Activated T-helper 17 cell treated with anti-CD3 and anti-CD28 coated beads, Interleukin-2, amount 50 U/mL, for 72 hours (primary cell): Measurements from ENCODE around the gene SRM. TPM values are rescaled to one million over a fixed set of nuclear protein-coding genes. Genes with fewer than 3 reads are reported as not detected.
A peak's percentile ranks its signal among the peaks of the same experiment; 100 is the strongest.
"Not testable (repeated sequence)": the region's sequence is repeated elsewhere in the genome, so short reads cannot be mapped to it uniquely, and the experiment has no call there.

Experiments
- ATAC-seq: fragments of 150-1000 bp; cut with Tn5 transposase; replicated peaks from 2 replicates; pipeline ENCODE4 v1.10.0; 2021; ENCODE audit warnings: mild to moderate bottlenecking, moderate library complexity
- H3K27ac Mint-ChIP-seq: one replicate; pipeline ENCODE4 v1.8.0; 2022; ENCODE audit warnings: mixed read lengths
- H3K27me3 Mint-ChIP-seq: one replicate; pipeline ENCODE4 v1.8.0; 2022; ENCODE audit warnings: mixed read lengths
- H3K36me3 Mint-ChIP-seq: one replicate; pipeline ENCODE4 v1.8.0; 2022; ENCODE audit warnings: low read depth, mild to moderate bottlenecking, mixed read lengths
- H3K4me1 Mint-ChIP-seq: one replicate; pipeline ENCODE4 v1.8.0; 2022; ENCODE audit warnings: mixed read lengths
- H3K4me3 Mint-ChIP-seq: one replicate; pipeline ENCODE4 v1.8.0; 2022; ENCODE audit warnings: mild to moderate bottlenecking, mixed read lengths
- H3K9me3 Mint-ChIP-seq: one replicate; pipeline ENCODE4 v1.8.0; 2022; ENCODE audit warnings: mixed read lengths
- total RNA-seq, 2 donors: library from RNA; stranded (reverse); gene quantifications; one replicate each; pipeline ENCODE4 v1.2.3, GENCODE V29; 2022

SRM gene
- total RNA-seq, 2 donors from 2014 or later = 83.9 to 225 TPM

- H3K9me3 Mint-ChIP-seq = no peaks in the 10 kb centered on the region
- H3K27ac Mint-ChIP-seq = no peak overlapping the region
- H3K4me1 Mint-ChIP-seq = peaks cover 12% of the 10 kb centered on the region
- ATAC-seq = no peak
- H3K36me3 Mint-ChIP-seq = peaks cover 50% of the 10 kb centered on the region
- H3K27me3 Mint-ChIP-seq = no peaks in the 10 kb centered on the region
- no peak overlapping the region for H3K4me3 Mint-ChIP-seq
These were observed 2.3 kb downstream of the SRM start for GRCh38 chr1:11057477-11057876.

DNA sequence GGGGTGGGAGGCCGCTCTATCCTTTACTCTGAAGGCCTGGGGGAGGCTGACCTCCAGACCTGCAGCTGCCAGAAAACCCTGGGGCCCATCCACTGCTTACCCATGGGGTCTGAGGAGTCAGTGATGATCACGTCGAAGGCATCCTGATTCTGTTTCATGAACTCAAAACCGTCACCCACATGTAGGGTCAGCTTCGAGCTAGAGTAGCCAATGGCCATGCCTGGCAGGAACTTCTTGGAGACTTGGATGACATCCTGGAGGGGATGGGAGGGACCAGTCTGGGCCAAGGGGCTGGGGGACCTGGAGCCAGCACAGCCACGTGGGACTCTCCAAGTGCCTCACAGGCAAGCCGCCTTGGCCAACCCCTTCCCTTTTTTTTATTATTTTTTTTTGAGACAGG, 3.3 kb downstream of the SRM start:
- no peaks in the 10 kb centered on the region for H3K9me3 Mint-ChIP-seq
- peaks cover 7% of the 10 kb centered on the region for H3K4me1 Mint-ChIP-seq
- no peaks in the 10 kb centered on the region for H3K27me3 Mint-ChIP-seq
- no peak overlapping the region for H3K27ac Mint-ChIP-seq
- no peak overlapping the region for H3K4me3 Mint-ChIP-seq
- ATAC-seq = no peak
- peaks cover 50% of the 10 kb centered on the region for H3K36me3 Mint-ChIP-seq

GRCh38 chr1:11055676-11056075, 4.1 kb downstream of the SRM start:
- Mint-ChIP-seq H3K9me3 (no peaks in the 10 kb centered on the region), H3K27ac (no peak overlapping the region), H3K4me1 (peaks cover 3% of the 10 kb centered on the region), H3K27me3 (no peaks in the 10 kb centered on the region), H3K4me3 (no peak overlapping the region), H3K36me3 (peaks cover 50% of the 10 kb centered on the region)
- ATAC-seq = no peak

GRCh38 chr1:11054666-11055065, 5.2 kb downstream of the SRM start:
- Mint-ChIP-seq H3K9me3 (no peaks in the 10 kb centered on the region), H3K4me3 (no peak overlapping the region), H3K4me1 (no peaks in the 10 kb centered on the region), H3K27me3 (no peaks in the 10 kb centered on the region), H3K27ac (no peak overlapping the region), H3K36me3 (peaks cover 50% of the 10 kb centered on the region)
- no peak for ATAC-seq

GRCh38 chr1:11054181-11054580, 5.6 kb downstream of the SRM start:
- Mint-ChIP-seq H3K27ac (no peak overlapping the region), H3K9me3 (no peaks in the 10 kb centered on the region), H3K27me3 (no peaks in the 10 kb centered on the region), H3K36me3 (peaks cover 47% of the 10 kb centered on the region), H3K4me3 (no peak overlapping the region), H3K4me1 (no peaks in the 10 kb centered on the region)
- no peak for ATAC-seq

GRCh38 chr1:11053758-11054137, 6.1 kb downstream of the SRM start:
- ATAC-seq = no peak
- no peak overlapping the region for H3K27ac Mint-ChIP-seq
- no peak overlapping the region for H3K4me3 Mint-ChIP-seq
- no peaks in the 10 kb centered on the region for H3K4me1 Mint-ChIP-seq
- H3K36me3 Mint-ChIP-seq = peaks cover 43% of the 10 kb centered on the region
- no peaks in the 10 kb centered on the region for H3K9me3 Mint-ChIP-seq
- H3K27me3 Mint-ChIP-seq = no peaks in the 10 kb centered on the region

DNA sequence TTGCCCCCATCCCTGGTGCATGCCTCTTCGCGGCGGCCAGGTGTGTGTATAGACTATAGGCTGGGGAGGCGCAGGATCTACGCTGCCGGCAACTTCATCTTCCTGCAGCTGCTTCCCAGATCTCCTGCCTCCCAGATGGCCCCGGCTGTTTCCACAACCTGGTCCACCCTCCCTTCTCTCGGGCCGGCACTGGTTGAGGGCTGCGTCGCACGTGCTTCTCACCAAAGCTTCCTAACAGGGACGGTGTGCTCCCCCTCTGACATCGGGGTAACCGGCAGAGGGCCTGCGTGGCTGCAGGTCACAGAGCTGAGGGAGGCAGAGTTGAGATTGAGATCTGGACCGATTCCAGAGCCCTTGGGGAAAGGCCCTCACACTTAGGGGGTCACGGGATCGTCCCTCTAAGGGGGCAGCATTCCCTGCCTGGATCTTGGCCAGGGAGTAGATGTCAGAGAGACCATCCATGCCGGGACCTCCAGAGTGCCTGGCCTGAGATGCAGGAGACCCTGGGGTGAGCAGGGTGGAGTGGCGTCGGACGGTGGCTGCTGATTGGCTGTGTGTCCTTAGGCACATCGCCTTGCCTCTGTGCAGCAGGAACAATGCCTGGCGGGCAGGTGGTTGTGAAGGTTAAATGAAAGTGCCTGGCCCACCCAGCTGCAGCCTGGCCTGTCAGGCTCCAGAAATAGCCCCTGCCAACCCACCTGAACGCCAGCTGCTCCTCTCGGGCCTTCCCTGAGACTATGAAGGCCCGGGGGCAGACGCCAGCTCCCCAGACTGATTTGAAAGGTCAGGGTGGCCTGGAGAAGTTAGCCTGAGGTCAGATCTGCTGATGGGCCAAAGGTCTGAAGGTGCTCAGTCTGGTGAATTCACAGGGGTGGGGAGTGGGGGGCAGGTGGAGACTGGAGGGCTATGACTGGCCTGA, 6.7 kb downstream of the SRM start:
- no peak overlapping the region for H3K27ac Mint-ChIP-seq
- peaks cover 37% of the 10 kb centered on the region for H3K36me3 Mint-ChIP-seq
- no peaks in the 10 kb centered on the region for H3K9me3 Mint-ChIP-seq
- ATAC-seq = peak; percentile 6
- H3K27me3 Mint-ChIP-seq = no peaks in the 10 kb centered on the region
- H3K4me3 Mint-ChIP-seq = no peak overlapping the region
- H3K4me1 Mint-ChIP-seq = no peaks in the 10 kb centered on the region

DNA sequence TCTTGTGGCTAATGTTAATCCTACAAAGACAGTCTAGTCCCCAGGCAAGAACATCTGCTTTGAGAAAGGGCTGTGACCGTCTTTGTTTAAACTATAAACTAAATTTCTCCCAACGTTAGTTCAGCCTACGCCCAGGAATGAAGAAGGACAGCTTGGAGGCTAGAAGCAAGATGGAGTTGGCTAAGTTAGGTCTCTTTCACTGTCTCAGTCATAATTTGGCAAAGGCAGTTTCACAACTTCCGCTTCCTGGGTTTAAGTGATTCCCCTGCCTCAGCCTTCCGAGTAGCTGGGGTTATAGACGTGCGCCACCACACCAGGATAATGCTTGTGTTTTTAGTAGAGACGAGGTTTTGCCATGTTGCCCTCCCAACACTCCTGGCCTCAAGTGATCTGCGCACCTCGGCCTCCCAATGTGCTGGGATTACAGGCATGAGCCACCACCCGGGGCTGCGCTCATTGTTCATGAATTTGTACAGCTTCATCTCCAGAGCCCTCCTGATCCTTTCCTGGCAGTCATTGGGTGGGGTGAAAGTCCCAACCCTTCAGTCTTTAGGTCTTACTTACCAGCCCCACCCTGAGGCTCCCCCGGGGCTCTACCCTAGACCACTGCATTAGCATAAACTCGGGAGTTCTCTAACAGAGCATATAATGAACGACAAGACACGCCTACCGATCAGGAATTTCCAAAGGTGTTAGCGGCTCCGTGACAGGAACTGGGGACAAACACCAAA, 7.9 kb downstream of the SRM start:
- H3K4me1 Mint-ChIP-seq = no peaks in the 10 kb centered on the region
- no peaks in the 10 kb centered on the region for H3K9me3 Mint-ChIP-seq
- peak overlapping the region; percentile 26 for H3K4me3 Mint-ChIP-seq
- H3K27me3 Mint-ChIP-seq = no peaks in the 10 kb centered on the region
- peak; percentile 56 for ATAC-seq
- peak overlapping the region; percentile 44 for H3K27ac Mint-ChIP-seq
- H3K36me3 Mint-ChIP-seq = peaks cover 25% of the 10 kb centered on the region

- H3K27ac Mint-ChIP-seq = peak overlapping the region; percentile 44
- peaks cover 17% of the 10 kb centered on the region for H3K36me3 Mint-ChIP-seq
- peak overlapping the region; percentile 26 for H3K4me3 Mint-ChIP-seq
- not testable (repeated sequence) for H3K9me3 Mint-ChIP-seq, H3K4me1 Mint-ChIP-seq, ATAC-seq, H3K27me3 Mint-ChIP-seq
These were observed 8.7 kb downstream of the SRM start for GRCh38 chr1:11051121-11051520.

DNA sequence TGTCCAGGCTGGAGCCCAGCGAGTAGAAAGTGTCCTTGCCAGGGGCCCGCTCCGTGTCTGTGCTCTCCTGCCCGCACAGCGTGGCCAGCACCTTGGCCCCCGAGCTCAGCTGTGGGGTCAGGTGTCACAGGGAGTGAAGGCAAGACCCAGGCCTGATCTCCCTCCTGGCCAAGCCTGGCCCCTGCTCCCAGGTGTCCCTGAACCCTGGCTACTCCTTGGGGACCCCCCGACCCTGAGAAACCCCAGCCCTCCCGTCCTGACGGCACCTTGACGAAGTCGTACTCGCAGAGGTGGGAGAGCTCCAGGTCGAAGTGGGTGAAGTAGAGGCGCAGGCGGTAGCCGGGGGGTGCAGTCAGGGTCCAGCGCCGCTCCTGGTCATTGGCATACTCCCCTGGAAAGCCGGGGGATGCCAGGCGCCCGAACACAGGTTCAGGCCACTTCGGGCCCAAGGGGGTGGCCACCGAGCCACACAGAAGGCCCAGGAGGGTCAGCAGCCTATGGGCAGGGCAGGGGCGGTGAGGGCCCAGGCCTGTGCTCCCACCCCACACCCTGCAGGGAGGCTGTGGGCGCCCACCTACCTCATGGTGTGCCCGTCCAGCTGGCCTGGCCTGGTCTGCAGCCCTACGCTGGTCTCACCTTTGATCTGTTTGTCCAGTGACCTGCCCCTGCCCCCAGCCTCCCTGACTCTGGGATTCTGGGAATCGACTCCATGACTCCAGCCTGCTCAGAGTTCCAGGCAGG, 13.0 kb downstream of the SRM start, which contains the start of gene MASP2:
MASP2 (minus strand) TSS at position 615 of the 741 bp plus-strand sequence; CDS start at position 583, 32 bp downstream.
- Mint-ChIP-seq H3K4me1 (no peaks in the 10 kb centered on the region), H3K9me3 (no peaks in the 10 kb centered on the region), H3K27ac (no peak within 1 kb of the TSS), H3K4me3 (no peak within 1 kb of the TSS), H3K27me3 (no peaks in the 10 kb centered on the region), H3K36me3 (no peaks in the 10 kb centered on the region)
- ATAC-seq = no peak

DNA sequence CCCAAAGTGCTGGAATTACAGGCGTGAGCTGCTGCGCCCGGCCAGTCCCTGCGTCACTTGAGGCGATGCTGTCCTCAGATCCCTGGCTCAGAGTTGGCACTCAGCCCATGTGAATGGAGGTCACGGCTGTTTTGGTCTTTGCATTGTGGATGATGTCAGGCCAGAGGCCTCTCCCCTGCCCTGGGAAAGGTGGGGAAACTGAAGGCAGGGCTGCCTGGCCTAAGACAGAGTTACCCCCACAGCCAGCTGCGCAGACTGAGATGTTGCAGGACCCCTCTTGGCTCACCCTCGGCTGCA, 13.6 kb downstream of the SRM start:
- H3K9me3 Mint-ChIP-seq = no peaks in the 10 kb centered on the region
- H3K27me3 Mint-ChIP-seq = no peaks in the 10 kb centered on the region
- H3K4me1 Mint-ChIP-seq = no peaks in the 10 kb centered on the region
- H3K36me3 Mint-ChIP-seq = no peaks in the 10 kb centered on the region
- no peak overlapping the region for H3K27ac Mint-ChIP-seq
- H3K4me3 Mint-ChIP-seq = no peak overlapping the region
- no peak for ATAC-seq

GRCh38 chr1:11045428-11046269, 14.2 kb downstream of the SRM start:
- Mint-ChIP-seq H3K36me3 (no peaks in the 10 kb centered on the region), H3K9me3 (no peaks in the 10 kb centered on the region), H3K4me1 (no peaks in the 10 kb centered on the region), H3K4me3 (no peak overlapping the region), H3K27ac (no peak overlapping the region), H3K27me3 (no peaks in the 10 kb centered on the region)
- no peak for ATAC-seq

DNA sequence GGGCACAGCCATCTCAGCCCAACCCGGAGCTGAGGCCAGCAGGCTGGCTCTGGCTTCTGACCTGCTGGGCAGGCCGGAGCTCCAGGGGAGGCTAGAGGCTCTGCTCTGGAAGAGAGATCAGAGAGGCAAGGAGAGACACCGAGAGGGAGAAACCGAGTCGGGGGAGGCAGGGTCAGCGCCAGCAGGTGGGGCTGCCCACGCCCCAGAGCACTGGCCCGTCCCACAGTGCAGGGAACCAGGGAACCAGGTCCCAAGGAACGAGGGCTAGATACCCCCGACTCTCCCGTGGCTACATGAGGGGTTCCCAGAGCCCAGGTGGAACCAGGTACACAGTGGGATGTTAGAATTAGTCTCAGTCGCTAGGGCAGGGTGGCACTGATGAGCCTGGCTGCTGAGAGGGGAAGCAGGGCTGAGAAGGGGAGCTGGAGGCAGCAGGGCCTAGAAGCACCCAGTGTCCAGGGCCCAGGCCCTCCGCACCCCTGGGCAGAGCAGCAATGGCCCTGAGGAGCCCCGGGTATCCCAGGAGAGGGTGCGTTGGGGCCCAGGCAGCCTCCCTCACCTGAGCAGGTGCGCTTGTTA, 14.9 kb downstream of the SRM start:
- H3K27me3 Mint-ChIP-seq = no peaks in the 10 kb centered on the region
- no peak overlapping the region for H3K27ac Mint-ChIP-seq
- H3K4me1 Mint-ChIP-seq = no peaks in the 10 kb centered on the region
- ATAC-seq = no peak
- H3K9me3 Mint-ChIP-seq = no peaks in the 10 kb centered on the region
- no peak overlapping the region for H3K4me3 Mint-ChIP-seq
- no peaks in the 10 kb centered on the region for H3K36me3 Mint-ChIP-seq
